H9 (cell line): ENCODE results near the gene APOBR. TPM values are rescaled to one million over a fixed set of nuclear protein-coding genes. Genes with fewer than 3 reads are reported as not detected.

ENCODE experiments used
- DNase-seq: peaks from one replicate; pipeline ENCODE4 v3.0.0-alpha.2; 2017
- H2AFZ ChIP-seq: one replicate; pipeline ENCODE4 v1.6.1; 2013; ENCODE audit warnings: mild to moderate bottlenecking, low read length, control low read depth, moderate library complexity
- H2AK5ac ChIP-seq: 2 replicates; pipeline ENCODE4 v1.6.1; 2013; ENCODE audit warnings: low read length, control low read depth, mixed read lengths; ENCODE audit not compliant: insufficient read length
- H2BK120ac ChIP-seq: one replicate; pipeline ENCODE4 v1.6.1; 2013; ENCODE audit warnings: low read depth, mild to moderate bottlenecking, low read length, control low read depth, inconsistent platforms; ENCODE audit not compliant: poor library complexity, severe bottlenecking
- H2BK12ac ChIP-seq: 2 replicates; pipeline ENCODE4 v1.6.1; 2013; ENCODE audit warnings: low read length, control low read depth, mixed read lengths, low read depth; ENCODE audit not compliant: insufficient read length
- H2BK15ac ChIP-seq: 2 replicates; pipeline ENCODE4 v1.6.1; 2013; ENCODE audit warnings: low read depth, low read length, control low read depth
- H2BK20ac ChIP-seq: one replicate; pipeline ENCODE4 v1.6.1; 2013; ENCODE audit warnings: low read depth, mild to moderate bottlenecking, low read length, control low read depth, inconsistent platforms; ENCODE audit not compliant: poor library complexity, severe bottlenecking
- H2BK5ac ChIP-seq: 2 replicates; pipeline ENCODE4 v1.6.1; 2013; ENCODE audit warnings: low read length, control low read depth, mixed read lengths; ENCODE audit not compliant: insufficient read length
- H3K14ac ChIP-seq: 2 replicates; pipeline ENCODE4 v1.6.1; 2013; ENCODE audit warnings: low read length, control low read depth; ENCODE audit not compliant: insufficient read depth
- H3K18ac ChIP-seq: 2 replicates; pipeline ENCODE4 v1.6.1; 2013; ENCODE audit warnings: low read depth, mild to moderate bottlenecking, mixed read lengths, low read length, control low read depth; ENCODE audit not compliant: insufficient read length
- H3K23ac ChIP-seq: 2 replicates; pipeline ENCODE4 v1.6.1; 2013; ENCODE audit warnings: low read length, control low read depth, mixed read lengths, low read depth; ENCODE audit not compliant: insufficient read length
- H3K23me2 ChIP-seq: 2 replicates; pipeline ENCODE4 v1.6.1; 2013; ENCODE audit warnings: low read depth, mild to moderate bottlenecking, mixed read lengths, low read length, control low read depth; ENCODE audit not compliant: insufficient read length, poor library complexity, severe bottlenecking
- H3K27ac ChIP-seq: 2 replicates; pipeline ENCODE4 v1.5.1; 2013; ENCODE audit warnings: low read length, control low read depth, mixed read lengths, low read depth; ENCODE audit not compliant: insufficient read length
- H3K27me3 ChIP-seq: 2 replicates; pipeline ENCODE4 v1.6.1; 2013; ENCODE audit warnings: low read length, control low read depth, inconsistent platforms; ENCODE audit not compliant: insufficient read depth
- H3K4ac ChIP-seq: 2 replicates; pipeline ENCODE4 v1.6.1; 2013; ENCODE audit warnings: low read depth, mild to moderate bottlenecking, control low read depth, inconsistent platforms, low read length, moderate library complexity
- H3K4me1 ChIP-seq: 2 replicates; pipeline ENCODE4 v1.6.1; 2013; ENCODE audit warnings: low read length, control low read depth, inconsistent platforms; ENCODE audit not compliant: insufficient read depth
- H3K4me2 ChIP-seq: 2 replicates; pipeline ENCODE4 v1.6.1; 2013; ENCODE audit warnings: low read length, control low read depth, mixed read lengths; ENCODE audit not compliant: insufficient read length, insufficient read depth
- H3K56ac ChIP-seq: 2 replicates; pipeline ENCODE4 v1.6.1; 2013; ENCODE audit warnings: low read depth, mild to moderate bottlenecking, mixed read lengths, low read length, control low read depth; ENCODE audit not compliant: insufficient read length
- H3K79me1 ChIP-seq: 2 replicates; pipeline ENCODE4 v1.6.1; 2013; ENCODE audit warnings: low read depth, mild to moderate bottlenecking, moderate library complexity, low read length, control low read depth, inconsistent platforms; ENCODE audit not compliant: insufficient read depth, poor library complexity, severe bottlenecking
- H3K79me2 ChIP-seq: 2 replicates; pipeline ENCODE4 v1.6.1; 2013; ENCODE audit warnings: low read length, control low read depth, inconsistent platforms; ENCODE audit not compliant: insufficient read depth
- H3K9ac ChIP-seq: 2 replicates; pipeline ENCODE4 v1.6.1; 2013; ENCODE audit warnings: low read length, control low read depth, mixed read lengths; ENCODE audit not compliant: insufficient read length; ENCODE audit errors: extremely low read depth
- H3K9me3 ChIP-seq: one replicate; pipeline ENCODE4 v1.6.1; 2013; ENCODE audit warnings: low read depth, low read length, inconsistent platforms; ENCODE audit not compliant: control insufficient read depth
- H3T11ph ChIP-seq: one replicate; pipeline ENCODE4 v1.6.1; 2013; ENCODE audit warnings: mild to moderate bottlenecking, low read length, control low read depth, inconsistent platforms
- H4K20me1 ChIP-seq: one replicate; pipeline ENCODE4 v1.6.1; 2013; ENCODE audit not compliant: control insufficient read depth, insufficient read length, insufficient read depth
- H4K5ac ChIP-seq: 2 replicates; pipeline ENCODE4 v1.6.1; 2013; ENCODE audit warnings: low read depth, mild to moderate bottlenecking, mixed read lengths, low read length, control low read depth; ENCODE audit not compliant: insufficient read length
- H4K8ac ChIP-seq: replicated peaks from 2 replicates; pipeline ENCODE4 v1.6.1; 2013; ENCODE audit warnings: low read length, control low read depth, mixed read lengths, low read depth; ENCODE audit not compliant: insufficient read length
- H4K91ac ChIP-seq: 2 replicates; pipeline ENCODE4 v1.6.1; 2013; ENCODE audit warnings: low read depth, mild to moderate bottlenecking, moderate library complexity, mixed read lengths, low read length, control low read depth; ENCODE audit not compliant: insufficient read length
- H3K27ac Mint-ChIP-seq, 3 experiments: 2 replicates in 2 of 3; 3 replicates in 1 of 3; pipeline ENCODE4 v1.8.0; 2020 to 2021; ENCODE audit warnings: mixed read lengths in 3 of 3, mild to moderate bottlenecking in 1 of 3, moderate library complexity in 1 of 3
- H3K27me3 Mint-ChIP-seq: 2 replicates; pipeline ENCODE4 v1.8.0; 2021; ENCODE audit warnings: low read depth, mild to moderate bottlenecking, moderate library complexity, mixed read lengths
- H3K36me3 Mint-ChIP-seq, 3 experiments: 2 replicates in 2 of 3; 3 replicates in 1 of 3; pipeline ENCODE4 v1.8.0; 2020 to 2021; ENCODE audit warnings: low read depth in 3 of 3, mixed read lengths in 3 of 3; ENCODE audit not compliant: insufficient read depth in 1 of 3
- H3K4me1 Mint-ChIP-seq, 2 experiments: 2 replicates each; pipeline ENCODE4 v1.8.0; 2020; ENCODE audit warnings: mixed read lengths in 2 of 2
- H3K4me3 Mint-ChIP-seq, 2 experiments: 2 replicates in 1 of 2; 3 replicates in 1 of 2; pipeline ENCODE4 v1.8.0; 2020 to 2021; ENCODE audit warnings: mild to moderate bottlenecking in 2 of 2, mixed read lengths in 2 of 2, moderate library complexity in 1 of 2
- H3K9me3 Mint-ChIP-seq, 2 experiments: 2 replicates in 1 of 2; 3 replicates in 1 of 2; pipeline ENCODE4 v1.8.0; 2020; ENCODE audit warnings: mild to moderate bottlenecking in 2 of 2, mixed read lengths in 2 of 2, moderate library complexity in 1 of 2
- CTCF ChIP-seq: fragments of 200-600 bp; sonication (generic); conservative IDR thresholded peaks from 3 replicates; pipeline ENCODE4 v1.8.0; 2021; ENCODE audit warnings: antibody characterized with exemption, mild to moderate bottlenecking
- WGBS: extraction: QIAGEN DNeasy Blood & Tissue Kit; methylation state at CpG from one replicate; pipeline ENCODE4 v1.1.7; 2013; ENCODE audit warnings: missing lambda C conversion rate, low lambda C conversion rate, mixed read lengths; ENCODE audit not compliant: insufficient read length; ENCODE audit errors: extremely low coverage; 5-methylcytosine and 5-hydroxymethylcytosine counted together
- total RNA-seq: library from RNA; stranded (reverse); gene quantifications from 2 replicates; pipeline ENCODE4 v1.2.1, GENCODE V29; 2021

Gene APOBR
- total RNA-seq, 1 experiment from 2014 or later = not detected

GRCh38 chr16:28537964-28538732, 43.7 kb downstream of the APOBR start:
- Histone ChIP-seq H3K9ac (no peak overlapping the region), H3T11ph (no peak overlapping the region), H3K79me1 (no peaks in the 10 kb centered on the region), H3K27me3 (no peaks in the 10 kb centered on the region), H4K5ac (no peak overlapping the region), H2BK20ac (no peak overlapping the region), H2BK15ac (no peak overlapping the region), H3K23ac (no peak overlapping the region), H2AK5ac (no peak overlapping the region), H2BK5ac (no peak overlapping the region), H3K18ac (no peak overlapping the region), H2AFZ (no peak overlapping the region), H4K8ac (no peak overlapping the region), H4K20me1 (no peaks in the 10 kb centered on the region), H2BK12ac (no peak overlapping the region), H3K23me2 (no peaks in the 10 kb centered on the region), H3K56ac (no peak overlapping the region), H3K4me1 (no peaks in the 10 kb centered on the region), H2BK120ac (no peak overlapping the region), H3K9me3 (no peaks in the 10 kb centered on the region), H3K27ac (no peak overlapping the region), H3K14ac (no peak overlapping the region; the same call in 1 of the 2 replicates), H3K4me2 (no peak overlapping the region), H3K79me2 (no peaks in the 10 kb centered on the region), H4K91ac (no peak overlapping the region), H3K4ac (no peak overlapping the region; the same call in 1 of the 2 replicates)
- peaks cover 5% of the 10 kb centered on the region for H3K27me3 Mint-ChIP-seq
- no peak overlapping the region for H3K4me3 Mint-ChIP-seq
- no peak for DNase-seq
- H3K27ac Mint-ChIP-seq = peak overlapping the region in 2 of 3 experiments; percentile 47 to 79; a peak in 3 of 7 replicates
- WGBS = no CpG with 5 or more reads among the region's 13 CpGs
- no peaks in the 10 kb centered on the region; a peak in 1 of 7 replicates for H3K36me3 Mint-ChIP-seq
- no peak for TF ChIP-seq CTCF
- peaks cover 0 to 4% of the 10 kb centered on the region in 2 experiments; a peak in 3 of 4 replicates for H3K4me1 Mint-ChIP-seq
- no peaks in the 10 kb centered on the region; a peak in 1 of 5 replicates for H3K9me3 Mint-ChIP-seq
